IMR-90 (cell line): Measurements from ENCODE around the gene NUP205. TPM values are rescaled to one million over a fixed set of nuclear protein-coding genes. Genes with fewer than 3 reads are reported as not detected.

Experiments used
- ATAC-seq: fragments of 200-7000 bp; cut with Tn5 transposase; 2 replicates; pipeline ENCODE4 v1.9.1; 2020; ENCODE audit warnings: low read depth, mild to moderate bottlenecking, moderate library complexity
- BruUV-seq: library from RNA; stranded (reverse); fragments of 400-500 nt; replicated peaks from 2 replicates; lab custom pipeline; 2021; lab: Mats Ljungman, UMichigan
- CTCF ChIA-PET: fragments of 300-600 bp; formaldehyde crosslinking; extraction: SDS; loops from one replicate; lab custom pipeline; 2021; ENCODE audit warnings: antibody characterized with exemption; lab: Yijun Ruan, JAX
- POLR2A ChIA-PET: fragments of 300-600 bp; sonication (Branson Sonifier 250); formaldehyde crosslinking; loops from one replicate; lab custom pipeline; 2022; ENCODE audit warnings: antibody characterized with exemption; ENCODE audit not compliant: unreplicated experiment; lab: Charles Lee
- DNase-seq: peaks from one replicate; pipeline ENCODE4 v3.0.0; 2013
- H2AFZ ChIP-seq: replicated peaks from 2 replicates; pipeline ENCODE3; 2013; ENCODE audit warnings: low read length, mild to moderate bottlenecking; ENCODE audit not compliant: poor library complexity
- H2AK5ac ChIP-seq: 2 replicates; pipeline ENCODE4 v1.6.1; 2013; ENCODE audit warnings: low read depth, low read length, inconsistent platforms
- H2AK9ac ChIP-seq: replicated peaks from 2 replicates; pipeline ENCODE3; 2013; ENCODE audit warnings: mild to moderate bottlenecking, low read depth, low read length, moderate library complexity; ENCODE audit not compliant: poor library complexity
- H2BK120ac ChIP-seq: 2 replicates; pipeline ENCODE4 v1.6.1; 2013; ENCODE audit warnings: low read depth, low read length, inconsistent platforms
- H2BK15ac ChIP-seq: 3 replicates; pipeline ENCODE4 v1.6.1; 2013; ENCODE audit warnings: low read depth, low read length, inconsistent platforms
- H2BK20ac ChIP-seq: 2 replicates; pipeline ENCODE4 v1.6.1; 2013; ENCODE audit warnings: low read depth, mild to moderate bottlenecking, inconsistent platforms, low read length, moderate library complexity
- H2BK5ac ChIP-seq: 2 replicates; pipeline ENCODE4 v1.6.1; 2013; ENCODE audit warnings: mild to moderate bottlenecking, low read depth, low read length, inconsistent platforms; ENCODE audit not compliant: poor library complexity, severe bottlenecking
- H3K14ac ChIP-seq: replicated peaks from 2 replicates; pipeline ENCODE4 v1.6.1; 2013; ENCODE audit warnings: low read depth, low read length, inconsistent platforms
- H3K18ac ChIP-seq: 2 replicates; pipeline ENCODE4 v1.6.1; 2013; ENCODE audit warnings: low read depth, low read length, control low read depth
- H3K23ac ChIP-seq: 2 replicates; pipeline ENCODE4 v1.6.1; 2013; ENCODE audit warnings: low read depth, low read length, inconsistent platforms
- H3K27ac ChIP-seq: 2 replicates; pipeline ENCODE4 v1.5.1; 2013; ENCODE audit warnings: mild to moderate bottlenecking, control low read depth, low read length; ENCODE audit not compliant: insufficient read depth
- H3K27me3 ChIP-seq: 2 replicates; pipeline ENCODE4 v1.6.1; 2013; ENCODE audit warnings: low read length; ENCODE audit not compliant: control insufficient read depth, insufficient read depth
- H3K36me3 ChIP-seq: 2 replicates; pipeline ENCODE4 v1.6.1; 2013; ENCODE audit warnings: low read length, mixed read lengths; ENCODE audit not compliant: control insufficient read depth, insufficient read depth
- H3K4ac ChIP-seq: 2 replicates; pipeline ENCODE4 v1.6.1; 2013; ENCODE audit warnings: low read depth, low read length, inconsistent platforms
- H3K4me1 ChIP-seq: 2 replicates; pipeline ENCODE4 v1.6.1; 2013; ENCODE audit warnings: low read length, mixed read lengths; ENCODE audit not compliant: control insufficient read depth, insufficient read depth
- H3K4me2 ChIP-seq: 2 replicates; pipeline ENCODE4 v1.6.1; 2013; ENCODE audit warnings: low read depth, mild to moderate bottlenecking, control low read depth, low read length, moderate library complexity
- H3K4me3 ChIP-seq: 2 replicates; pipeline ENCODE4 v1.5.1; 2013; ENCODE audit warnings: low read depth, mild to moderate bottlenecking, control low read depth, low read length, moderate library complexity; ENCODE audit not compliant: insufficient read depth
- H3K56ac ChIP-seq: 2 replicates; pipeline ENCODE4 v1.6.1; 2013; ENCODE audit warnings: low read length, inconsistent platforms; ENCODE audit not compliant: insufficient read depth; ENCODE audit errors: extremely low read depth
- H3K79me1 ChIP-seq, 2 experiments: 2 replicates each; pipeline ENCODE4 v1.6.1; 2013; ENCODE audit warnings: low read length in 2 of 2, inconsistent platforms in 1 of 2, low read depth in 1 of 2
- H3K9ac ChIP-seq: 2 replicates; pipeline ENCODE4 v1.6.1; 2013; ENCODE audit warnings: low read depth, low read length, control low read depth
- H3K9me1 ChIP-seq: 2 replicates; pipeline ENCODE4 v1.6.1; 2013; ENCODE audit warnings: low read length, inconsistent platforms; ENCODE audit not compliant: insufficient read depth
- H3K9me3 ChIP-seq: 2 replicates; pipeline ENCODE4 v1.6.1; 2013; ENCODE audit warnings: low read length; ENCODE audit not compliant: control insufficient read depth, insufficient read depth
- H4K20me1 ChIP-seq: 2 replicates; pipeline ENCODE4 v1.6.1; 2013; ENCODE audit warnings: low read length, inconsistent platforms; ENCODE audit not compliant: insufficient read depth
- H4K5ac ChIP-seq: 2 replicates; pipeline ENCODE4 v1.6.1; 2013; ENCODE audit warnings: mild to moderate bottlenecking, low read depth, low read length, control low read depth
- H4K8ac ChIP-seq, 2 experiments: 2 replicates each; pipeline ENCODE4 v1.6.1; 2013; ENCODE audit warnings: low read depth in 2 of 2, low read length in 2 of 2, control low read depth in 1 of 2, inconsistent platforms in 1 of 2
- H4K91ac ChIP-seq: 2 replicates; pipeline ENCODE4 v1.6.1; 2013; ENCODE audit warnings: low read depth, low read length, inconsistent platforms; ENCODE audit not compliant: insufficient read depth
- MAFK ChIP-seq: IDR thresholded peaks from 2 replicates; pipeline ENCODE4 v1.6.1; 2012; ENCODE audit warnings: low read depth, low read length, improper control_type of control experiment
- POLR2A ChIP-seq: IDR thresholded peaks from 2 replicates; pipeline ENCODE4 v1.6.1; 2012; ENCODE audit warnings: mild to moderate bottlenecking, low read depth, low read length
- WGBS, 2 experiments: methylation state at CpG; one replicate each; pipeline versions ENCODE4 v1.1.5 to v1.1.7; 2013; ENCODE audit warnings: missing lambda C conversion rate in 2 of 2; ENCODE audit not compliant: insufficient read length in 1 of 2; ENCODE audit errors: extremely low coverage in 2 of 2; 5-methylcytosine and 5-hydroxymethylcytosine counted together
- dilution Hi-C: fragments of 300-500 bp; cut with HindIII; formaldehyde crosslinking; loops from one replicate; pipeline ENCODE4 v1.14.3; 2018; ENCODE audit warnings: low sequenced_read_pairs; ENCODE audit not compliant: unreplicated experiment
- in situ Hi-C: fragments of 300-500 bp; cut with MboI; formaldehyde crosslinking; loops from 3 replicates; pipeline ENCODE4 v1.14.3; 2019; ENCODE audit warnings: low sequenced_read_pairs, inconsistent platforms, mixed read lengths
- intact Hi-C: fragments of 100-400 bp; cut with micrococcal nuclease; formaldehyde crosslinking; loops from 2 replicates; pipeline ENCODE4 v1.10.0; 2022
- polyA plus RNA-seq, 3 experiments: library from polyadenylated mRNA; depleted of rRNA; stranded (reverse); fragments of >200 nt; gene quantifications; 2 replicates each; pipeline ENCODE4 v1.2.3, GENCODE V29; 2012; ENCODE audit warnings: low replicate concordance in 1 of 3
- total RNA-seq: library from RNA; depleted of rRNA; stranded (reverse); fragments of >200 nt; gene quantifications from 2 replicates; pipeline ENCODE4 v1.2.3, GENCODE V29; 2012

The NUP205 gene
- total and polyA plus RNA-seq, 2 of the 4 experiments (the other 2 are of a cell fraction) = 29.5 to 84.6 TPM

- TF ChIP-seq MAFK = 0 out of 2 replicates have a peak, but pooled peaks have one; percentile 8
Observed at GRCh38 chr7:135512135-135512887, 45.4 kb upstream of the NUP205 start (continued).

GRCh38 chr7:135514856-135515255 is 42.9 kb upstream of the NUP205 start:
- no peak overlapping the region for H3K27ac ChIP-seq
- H3K27me3 ChIP-seq = peaks cover 2% of the 10 kb centered on the region; the same call in 1 of the 2 replicates
- no peak overlapping the region for H3K4me3 ChIP-seq
- no peaks in the 10 kb centered on the region for H3K4me1 ChIP-seq
- ChIA-PET CTCF (interaction anchor here (1.1 kb wide), 1 partner anchor 130 kb away, joined by 3 read pairs; no protein-coding TSS in a partner anchor), POLR2A (no interaction called here)
- H3K18ac ChIP-seq = no peak overlapping the region
- dilution Hi-C loops = no loop called here
- in situ Hi-C loops = no loop called here
- H2AK9ac ChIP-seq = no peak overlapping the region
- BruUV-seq = no TSS peak
- no peaks in the 10 kb centered on the region for H3K9me1 ChIP-seq
- no peak overlapping the region for H3K14ac ChIP-seq
- H2BK5ac ChIP-seq = no peak overlapping the region
- no peak overlapping the region for H3K23ac ChIP-seq
- no peak overlapping the region for H2BK15ac ChIP-seq
- DNase-seq (no peak), ATAC-seq (no peak)
- intact Hi-C loops = loop anchor here (5.0 kb wide), 1 partner anchor 303 kb away; the partner anchor contains the start of gene WDR91
- H3K79me1 ChIP-seq = no peaks in the 10 kb centered on the region
- H4K5ac ChIP-seq = no peak overlapping the region
- H2BK20ac ChIP-seq = no peak overlapping the region
- no peak overlapping the region for H2BK120ac ChIP-seq
- no peaks in the 10 kb centered on the region for H3K36me3 ChIP-seq
- WGBS, 2 experiments = no CpG with 5 or more reads among the region's 3 CpGs
- no peak overlapping the region for H2AK5ac ChIP-seq
- no peak overlapping the region for H2AFZ ChIP-seq
- 0 out of 2 replicates have a peak, but pooled peaks cover under 1% of the 10 kb centered on the region for H4K20me1 ChIP-seq
- H3K4ac ChIP-seq = no peak overlapping the region
- H3K9ac ChIP-seq = no peak overlapping the region
- no peak overlapping the region for H4K8ac ChIP-seq
- TF ChIP-seq POLR2A = no peak
- H3K4me2 ChIP-seq = no peak overlapping the region
- no peak overlapping the region for H3K56ac ChIP-seq
- H4K91ac ChIP-seq = no peak overlapping the region
- H3K9me3 ChIP-seq = no peaks in the 10 kb centered on the region
